ENCODE data around the gene PYGM. TPM values are rescaled to one million over a fixed set of nuclear protein-coding genes. Genes with fewer than 3 reads are reported as not detected.

PYGM gene
- total RNA-seq, 2 donors from 2014 or later = 0.67 to 3.0 TPM

DNA sequence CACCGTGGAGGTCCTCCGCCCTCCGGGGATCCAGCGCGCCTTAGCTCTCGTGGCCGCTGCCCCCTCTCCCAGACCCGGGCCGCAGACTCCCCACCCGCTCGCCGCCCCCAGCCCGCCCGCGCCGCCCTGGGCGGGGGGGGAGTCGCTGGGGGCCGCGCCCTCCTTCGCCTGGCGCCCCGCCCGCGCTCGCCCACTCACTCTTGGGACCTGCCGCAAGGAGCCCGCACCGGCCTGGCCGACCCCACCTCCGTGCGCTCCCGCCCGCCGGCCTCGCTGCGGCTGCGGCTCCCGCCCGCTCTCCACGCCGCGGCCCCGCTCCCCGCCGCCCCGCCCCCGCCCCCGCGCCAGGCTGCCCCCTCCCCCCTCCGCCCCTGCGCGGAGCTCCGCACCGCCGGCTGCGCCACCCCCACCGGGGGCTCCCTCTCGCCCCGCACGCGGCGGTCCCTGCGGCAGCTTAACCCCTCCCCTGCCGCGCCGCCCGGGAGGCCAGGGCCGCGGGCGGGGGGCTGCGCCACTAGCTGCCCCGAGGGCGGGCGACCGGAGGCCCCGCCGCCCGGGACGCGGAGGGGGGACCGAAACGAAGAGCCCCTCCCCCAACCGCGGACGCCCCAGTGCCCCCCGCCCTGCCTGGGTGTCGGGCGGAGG, 15.1 kb downstream of the PYGM start:
- no peak for ATAC-seq
- DNase-seq = no peak
- intact Hi-C loops (cut with DNase I, micrococcal nuclease) = no loop called here

GRCh38 chr11:64743591-64744543, 15.9 kb downstream of the PYGM start, which contains the start of gene RASGRP2:
Gene RASGRP2 (minus strand): TSS chr11:64744142. CDS start chr11:64742866, 1,276 bp downstream.
- intact Hi-C loops (cut with DNase I, micrococcal nuclease) = no loop called here
- peak; percentile 46 for ATAC-seq

DNA sequence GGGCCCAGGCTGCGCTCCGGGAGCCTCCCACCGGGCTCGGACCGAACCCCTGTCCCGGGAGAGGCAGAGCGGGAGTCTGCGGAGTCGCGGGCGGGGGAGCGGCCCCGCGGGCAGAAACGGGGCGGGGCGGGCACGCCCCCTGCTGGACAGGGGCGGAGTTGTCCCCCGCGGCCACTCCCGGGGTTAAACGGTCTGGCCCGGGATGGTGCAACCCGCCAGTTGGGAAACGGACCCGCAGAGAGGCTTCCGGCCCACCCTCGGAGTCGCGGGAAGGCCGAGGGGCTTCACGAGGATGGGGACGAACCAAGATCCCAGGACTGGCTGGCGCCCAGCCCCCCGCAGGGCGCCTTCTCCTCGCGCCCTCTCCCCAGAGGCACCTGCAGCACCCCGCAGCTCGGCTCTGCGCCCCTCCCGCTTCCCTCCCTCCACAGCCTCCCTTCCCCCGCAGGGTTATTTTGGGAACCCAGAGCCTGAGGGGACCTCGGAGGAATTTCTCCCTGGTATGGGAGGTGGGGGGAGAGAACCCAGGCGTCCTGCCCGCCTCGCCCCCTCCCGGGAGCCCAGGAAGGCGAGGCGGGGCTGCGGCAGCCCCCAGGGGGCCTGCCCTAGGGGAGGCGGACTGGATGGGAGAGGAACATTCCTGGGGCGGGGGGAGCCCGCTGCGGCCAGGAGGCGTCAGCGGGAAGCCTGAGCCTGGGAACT, 16.7 kb downstream of the PYGM start:
- intact Hi-C loops (cut with DNase I, micrococcal nuclease) = no loop called here

More at GRCh38 chr11:64743591-64744543, 15.9 kb downstream of the PYGM start, which contains the start of gene RASGRP2:
- peak; percentile 66 to 85 for DNase-seq

GRCh38 chr11:64742087-64742888, 17.5 kb downstream of the PYGM start:
- DNase-seq = peak in 1 of 2 donors; percentile 40
- peak; percentile 38 for ATAC-seq
- intact Hi-C loops (cut with DNase I, micrococcal nuclease) = no loop called here

More for the DNA sequence above, 16.7 kb downstream of the PYGM start:
- ATAC-seq (peak; percentile 79), DNase-seq (peak; percentile 48 to 73)

DNA sequence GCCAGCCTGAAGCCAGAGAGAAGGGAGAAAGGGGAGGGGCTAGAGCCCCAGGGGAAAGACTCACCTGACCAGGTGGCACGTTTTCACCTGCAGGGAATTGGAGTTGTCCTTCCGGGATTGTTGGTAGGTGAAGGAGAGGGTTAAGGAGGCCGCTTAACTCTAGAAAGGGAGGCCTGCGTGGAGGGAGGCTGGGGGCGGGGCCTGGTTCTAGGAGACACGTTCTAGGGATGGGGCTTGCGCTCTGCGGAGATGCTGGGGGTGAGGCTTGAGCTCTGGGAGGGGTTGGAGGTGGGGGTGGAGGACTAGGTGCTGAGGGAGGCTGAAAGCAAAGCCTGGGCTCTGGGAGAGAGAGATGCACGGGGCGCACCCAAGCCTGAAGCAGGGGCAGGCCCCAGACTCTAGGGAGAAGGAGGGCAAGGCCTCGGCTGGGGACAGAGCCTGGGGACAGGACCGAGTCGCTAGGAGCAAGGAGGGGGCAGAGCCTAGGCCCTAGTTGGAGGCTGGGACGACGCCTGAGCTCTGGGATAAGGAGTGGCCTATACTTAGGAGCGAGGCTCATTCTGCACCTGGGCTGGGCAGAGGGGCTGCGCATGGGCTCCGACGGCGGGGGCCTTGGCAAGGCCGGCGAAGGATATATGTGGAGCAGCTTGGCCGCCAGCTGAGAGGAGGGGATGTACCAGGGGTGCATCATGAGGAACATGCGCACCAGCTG, 18.2 kb downstream of the PYGM start:
- ATAC-seq = no peak
- intact Hi-C loops (cut with DNase I, micrococcal nuclease) = no loop called here
- no peak for DNase-seq

GRCh38 chr11:64739871-64740270, 19.9 kb downstream of the PYGM start:
- DNase-seq = no peak
- intact Hi-C loops (cut with DNase I, micrococcal nuclease) = no loop called here

GRCh38 chr11:64736654-64737053, 23.1 kb downstream of the PYGM start:
- DNase-seq (no peak), ATAC-seq (no peak)
- intact Hi-C loops (cut with DNase I, micrococcal nuclease) = no loop called here

More at GRCh38 chr11:64739871-64740270, 19.9 kb downstream of the PYGM start:
- no peak for ATAC-seq

- ATAC-seq (no peak), DNase-seq (no peak)
- intact Hi-C loops (cut with DNase I, micrococcal nuclease) = no loop called here
These were observed 24.0 kb downstream of the PYGM start for GRCh38 chr11:64735725-64736259.

DNA sequence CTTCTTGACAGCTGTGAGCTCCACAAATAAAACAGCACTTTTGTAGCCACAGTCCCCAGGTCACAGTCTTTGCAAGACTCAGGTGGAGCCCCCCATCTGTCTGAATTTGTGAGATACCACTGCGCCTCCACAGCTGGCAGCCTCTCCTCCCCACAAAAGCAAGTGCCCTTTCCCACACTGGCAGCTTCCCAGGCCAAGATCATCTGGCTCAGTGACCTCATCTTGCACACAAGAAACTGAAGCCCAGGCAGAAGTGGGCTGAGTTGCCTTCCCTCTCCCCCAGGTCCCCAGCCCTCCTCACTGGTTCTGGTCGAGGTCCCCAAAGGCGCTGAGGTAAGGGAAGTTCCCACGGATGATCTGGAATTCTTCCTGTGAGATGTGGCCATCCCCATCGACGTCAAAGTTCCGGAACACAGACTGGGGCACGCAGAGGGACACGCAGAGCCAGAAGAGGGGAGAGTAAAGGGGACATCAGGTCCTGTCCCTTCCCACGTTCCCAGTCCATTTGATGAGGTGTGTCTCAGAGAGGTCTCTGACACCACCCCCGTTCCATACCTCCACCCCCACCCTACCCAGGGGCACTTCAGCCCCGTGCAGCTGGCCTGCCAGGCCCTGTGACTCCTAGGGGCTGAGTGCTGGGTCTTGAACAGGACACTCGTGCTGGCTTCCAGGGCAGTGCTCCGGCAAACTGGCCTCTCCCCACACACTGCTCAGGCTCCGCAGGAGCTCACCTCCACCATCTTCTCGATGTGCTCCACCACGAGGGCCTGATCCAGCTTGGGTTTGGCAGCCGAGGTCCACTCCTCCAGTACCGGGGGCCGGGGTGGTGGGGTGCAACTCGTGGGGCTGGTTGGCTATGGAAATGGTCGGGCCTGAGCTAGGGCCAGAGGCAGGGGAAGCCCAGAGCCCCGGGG, 24.7 kb downstream of the PYGM start:
- ATAC-seq (no peak), DNase-seq (no peak)
- intact Hi-C loops (cut with DNase I, micrococcal nuclease) = no loop called here

DNA sequence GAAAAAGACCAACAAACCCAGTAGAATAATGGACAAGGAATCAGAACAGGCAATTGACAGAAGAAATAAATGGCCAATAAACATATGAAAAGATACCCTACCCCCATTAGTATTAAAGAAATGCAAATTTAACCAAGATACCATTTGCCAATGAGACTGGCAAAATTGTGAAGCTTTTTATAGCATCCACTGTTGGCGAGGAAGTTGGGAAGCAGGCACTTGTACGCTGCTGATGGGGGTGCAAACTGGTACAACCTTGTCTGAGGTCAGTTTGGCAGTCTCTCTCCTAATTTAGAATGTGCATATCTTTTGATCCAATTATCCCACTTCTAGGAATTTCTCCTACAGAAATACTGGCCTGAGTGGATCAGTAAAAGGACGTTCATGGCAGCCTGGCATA, 28.2 kb downstream of the PYGM start:
- DNase-seq = no peak
- no peak for ATAC-seq
- intact Hi-C loops (cut with DNase I, micrococcal nuclease) = no loop called here

- DNase-seq (peak in 1 of 2 donors; percentile 50), ATAC-seq (peak; percentile 85)
- intact Hi-C loops (cut with DNase I, micrococcal nuclease) = no loop called here
These were observed 29.9 kb downstream of the PYGM start for GRCh38 chr11:64729851-64730382.

DNA sequence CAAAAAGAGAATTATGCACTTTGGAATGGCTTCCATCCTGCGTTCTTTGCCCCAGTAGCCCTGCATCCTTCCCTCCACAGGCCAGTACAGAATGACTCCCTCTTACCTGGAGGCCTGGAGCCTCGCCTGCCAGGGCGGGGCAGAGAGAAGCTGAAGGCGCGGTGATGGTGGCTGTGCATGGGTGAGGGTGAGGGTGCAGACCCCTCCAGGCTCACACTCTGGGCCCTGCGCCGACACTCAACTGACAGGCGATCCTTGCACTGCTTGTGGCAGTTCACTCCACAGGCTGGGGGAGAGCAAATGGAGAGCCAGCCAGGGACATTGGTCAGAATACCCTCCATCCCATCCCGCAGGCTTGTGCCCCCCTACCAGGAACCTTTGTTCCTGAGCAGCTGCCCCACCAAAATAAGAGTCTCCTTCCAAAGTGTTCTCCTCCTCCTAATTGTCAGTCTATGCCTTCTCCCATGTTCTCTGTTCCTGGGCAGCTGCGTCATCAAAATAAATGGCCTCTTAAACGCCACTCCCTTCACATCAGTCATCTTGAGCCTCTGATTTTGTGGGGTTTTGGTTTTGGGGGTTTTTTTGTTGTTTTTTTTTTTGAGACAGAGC, 30.9 kb downstream of the PYGM start:
- DNase-seq = no peak
- intact Hi-C loops (cut with DNase I, micrococcal nuclease) = no loop called here

GRCh38 chr11:64726867-64727530, 32.8 kb downstream of the PYGM start:
- ATAC-seq (no peak), DNase-seq (no peak)
- intact Hi-C loops (cut with DNase I, micrococcal nuclease) = no loop called here

More for the DNA sequence above, 30.9 kb downstream of the PYGM start:
- no peak for ATAC-seq

GRCh38 chr11:64726211-64726641, 33.5 kb downstream of the PYGM start:
- DNase-seq = no peak
- no peak for ATAC-seq
- intact Hi-C loops (cut with DNase I, micrococcal nuclease) = no loop called here

GRCh38 chr11:64724863-64725532, 34.8 kb downstream of the PYGM start:
- ATAC-seq = peak; percentile 15
- intact Hi-C loops (cut with DNase I, micrococcal nuclease) = no loop called here
- no peak for DNase-seq

Data from left colon (tissue), 2 donors.